Measurements from ENCODE around the gene COL4A2. TPM values are rescaled to one million over a fixed set of nuclear protein-coding genes. Genes with fewer than 3 reads are reported as not detected.

The COL4A2 gene
- total and polyA plus RNA-seq, 11 donors: 92.4 to 377 (median 166) TPM

GRCh38 chr13:110503037-110503901 is 196.2 kb downstream of the COL4A2 start:
- WGBS, 4 donors: 60 to 77% (median 70%) methylated on average over 15 to 20 of the region's 20 CpGs
- intact Hi-C loops (cut with DNase I): loop anchor here in 1 of 10 donors (10.0 kb wide), 1 partner anchor 62 kb away; the partner anchor contains the start of gene RAB20
- DNase-seq (peak in 1 of 5 donors; percentile 57), ATAC-seq (peak in 2 of 4 donors; percentile 3 to 11)
- no peak for TF ChIP-seq POLR2A (IDR thresholded peaks at IDR 0.05)
- no peak for TF ChIP-seq CTCF (IDR thresholded peaks at IDR 0.05)
- Histone ChIP-seq H3K9me3 (no peaks in the 10 kb centered on the region), H3K4me1 (peaks cover 0 to 37% (median 21%) of the 10 kb centered on the region in 12 donors), H3K27me3 (no peaks in the 10 kb centered on the region), H3K4me3 (no peak overlapping the region), H3K27ac (peak overlapping the region in 11 of 12 donors; percentile 11 to 77 (median 61)), H3K36me3 (peaks cover 0 to 99% (median 91%) of the 10 kb centered on the region in 9 donors)

- H3K27me3 ChIP-seq: no peaks in the 10 kb centered on the region
- peak overlapping the region in 10 of 12 donors; percentile 30 to 77 (median 64) for H3K27ac ChIP-seq
- intact Hi-C loops (cut with DNase I): loop anchor here in 1 of 10 donors (10.0 kb wide), 1 partner anchor 61 kb away; the partner anchor contains the start of gene RAB20
- H3K4me3 ChIP-seq: no peak overlapping the region
- H3K4me1 ChIP-seq: peaks cover 0 to 45% (median 25%) of the 10 kb centered on the region in 12 donors
- DNase-seq (no peak), ATAC-seq (no peak)
- 90 to 96% (median 93%) methylated on average over 18 of the region's 18 CpGs for WGBS, 4 donors
- H3K36me3 ChIP-seq: peaks cover 0 to 99% (median 89%) of the 10 kb centered on the region in 9 donors
- H3K9me3 ChIP-seq: no peaks in the 10 kb centered on the region
- no peak for TF ChIP-seq CTCF (IDR thresholded peaks at IDR 0.05)
- TF ChIP-seq POLR2A (IDR thresholded peaks at IDR 0.05): no peak
Observed at GRCh38 chr13:110503979-110504499, 197.0 kb downstream of the COL4A2 start.

- no peak for TF ChIP-seq POLR2A (IDR thresholded peaks at IDR 0.05)
- no peak for TF ChIP-seq CTCF (IDR thresholded peaks at IDR 0.05)
- H3K4me3 ChIP-seq: no peak overlapping the region
- peaks cover 0 to 60% (median 37%) of the 10 kb centered on the region in 12 donors for H3K4me1 ChIP-seq
- DNase-seq: no peak
- 81 to 90% (median 88%) methylated on average over 3 to 10 of the region's 10 CpGs for WGBS, 4 donors
- H3K27ac ChIP-seq: peak overlapping the region in 3 of 12 donors; percentile 79 to 93 (median 84)
- peaks cover 0 to 99% (median 81%) of the 10 kb centered on the region in 9 donors for H3K36me3 ChIP-seq
- ATAC-seq: no peak
- H3K27me3 ChIP-seq: no peaks in the 10 kb centered on the region
- intact Hi-C loops (cut with DNase I): loop anchor here in 4 of 10 donors (5.0 to 10.0 kb wide), 2 partner anchors 57 to 59 kb away; partner anchors contain the start of gene RAB20 (in 4 of the 4)
- no peaks in the 10 kb centered on the region for H3K9me3 ChIP-seq
Observed at GRCh38 chr13:110505594-110505993, 198.5 kb downstream of the COL4A2 start.

- TF ChIP-seq CTCF (IDR thresholded peaks at IDR 0.05) (no peak), POLR2A (IDR thresholded peaks at IDR 0.05) (no peak)
- Histone ChIP-seq H3K36me3 (peaks cover 0 to 99% (median 79%) of the 10 kb centered on the region in 9 donors), H3K9me3 (no peaks in the 10 kb centered on the region), H3K4me3 (no peak overlapping the region), H3K4me1 (peaks cover 0 to 63% (median 37%) of the 10 kb centered on the region in 12 donors), H3K27ac (peak overlapping the region in 11 of 12 donors; percentile 36 to 97 (median 87)), H3K27me3 (no peaks in the 10 kb centered on the region)
- peak in 1 of 5 donors; percentile 32 for DNase-seq
- intact Hi-C loops (cut with DNase I): loop anchor here in 5 of 10 donors (2.0 to 10.0 kb wide), 3 partner anchors 54 to 58 kb away; partner anchors contain the start of gene RAB20 (in 5 of the 5)
- ATAC-seq: no peak
- 71 to 81% (median 78%) methylated on average over 18 of the region's 18 CpGs for WGBS, 4 donors
Observed at GRCh38 chr13:110506396-110506795, 199.3 kb downstream of the COL4A2 start.
